Astrocyte (in vitro differentiated cells and primary cell): ENCODE data around the gene SCGB2A2.

Experiments used
- EZH2 ChIP-seq: IDR thresholded peaks from 2 replicates; pipeline ENCODE4 v1.6.1; 2012; ENCODE audit warnings: mild to moderate bottlenecking, low read length, inconsistent platforms; ENCODE audit not compliant: insufficient read depth
- TF ChIP-seq, protein P1 (sequence below): IDR thresholded peaks from 2 replicates; pipeline ENCODE4 v1.5.1; 2011; ENCODE audit warnings: low read depth, mild to moderate bottlenecking, inconsistent platforms, low read length, moderate library complexity; ENCODE audit not compliant: insufficient read depth

DNA sequence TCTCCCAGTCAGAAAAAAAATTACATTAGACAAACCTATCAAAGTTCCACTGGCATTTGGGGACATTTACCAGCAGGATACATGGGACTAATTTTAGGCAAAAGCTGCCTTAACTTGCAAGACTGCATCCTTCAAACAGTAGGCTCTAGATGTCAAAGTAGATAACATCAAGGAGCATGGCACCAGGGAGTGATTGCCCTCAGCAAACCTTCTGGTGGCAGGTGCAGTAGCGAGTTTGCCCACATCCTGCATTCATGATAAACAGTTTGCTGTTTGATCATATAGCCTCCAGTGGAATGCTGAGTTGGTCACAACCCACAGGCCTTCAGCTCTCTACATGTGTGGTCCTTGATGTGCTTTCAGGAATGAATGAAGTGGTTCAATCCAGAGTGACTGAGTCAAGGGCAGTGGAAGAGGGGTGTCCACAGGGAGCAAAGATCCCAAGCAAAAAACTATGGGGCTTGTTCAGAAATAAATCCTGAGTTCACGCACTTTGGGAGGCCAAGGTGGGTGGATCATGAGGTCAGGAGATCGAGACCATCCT is 15.9 kb upstream of the SCGB2A2 start:
- TF ChIP-seq, protein P1, sequence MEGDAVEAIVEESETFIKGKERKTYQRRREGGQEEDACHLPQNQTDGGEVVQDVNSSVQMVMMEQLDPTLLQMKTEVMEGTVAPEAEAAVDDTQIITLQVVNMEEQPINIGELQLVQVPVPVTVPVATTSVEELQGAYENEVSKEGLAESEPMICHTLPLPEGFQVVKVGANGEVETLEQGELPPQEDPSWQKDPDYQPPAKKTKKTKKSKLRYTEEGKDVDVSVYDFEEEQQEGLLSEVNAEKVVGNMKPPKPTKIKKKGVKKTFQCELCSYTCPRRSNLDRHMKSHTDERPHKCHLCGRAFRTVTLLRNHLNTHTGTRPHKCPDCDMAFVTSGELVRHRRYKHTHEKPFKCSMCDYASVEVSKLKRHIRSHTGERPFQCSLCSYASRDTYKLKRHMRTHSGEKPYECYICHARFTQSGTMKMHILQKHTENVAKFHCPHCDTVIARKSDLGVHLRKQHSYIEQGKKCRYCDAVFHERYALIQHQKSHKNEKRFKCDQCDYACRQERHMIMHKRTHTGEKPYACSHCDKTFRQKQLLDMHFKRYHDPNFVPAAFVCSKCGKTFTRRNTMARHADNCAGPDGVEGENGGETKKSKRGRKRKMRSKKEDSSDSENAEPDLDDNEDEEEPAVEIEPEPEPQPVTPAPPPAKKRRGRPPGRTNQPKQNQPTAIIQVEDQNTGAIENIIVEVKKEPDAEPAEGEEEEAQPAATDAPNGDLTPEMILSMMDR = no peak
- TF ChIP-seq EZH2 = no peak
